GM19043 (cell line): Measurements from ENCODE around the gene PCDHGC4.

Experiments
- ATAC-seq: cut with Tn5 transposase; IDR thresholded peaks from one replicate; pipeline ENCODE4 v1.9.1; 2021; ENCODE audit warnings: low read depth; ENCODE audit not compliant: unreplicated experiment

The PCDHGC4 gene

GRCh38 chr5:141484641-141485311 lies at the start of gene PCDHGC4:
Gene PCDHGC4, plus strand, starts transcription at chr5:141485030. Its CDS starts 144 bp downstream, at chr5:141485174.
- ATAC-seq, result no peak

DNA sequence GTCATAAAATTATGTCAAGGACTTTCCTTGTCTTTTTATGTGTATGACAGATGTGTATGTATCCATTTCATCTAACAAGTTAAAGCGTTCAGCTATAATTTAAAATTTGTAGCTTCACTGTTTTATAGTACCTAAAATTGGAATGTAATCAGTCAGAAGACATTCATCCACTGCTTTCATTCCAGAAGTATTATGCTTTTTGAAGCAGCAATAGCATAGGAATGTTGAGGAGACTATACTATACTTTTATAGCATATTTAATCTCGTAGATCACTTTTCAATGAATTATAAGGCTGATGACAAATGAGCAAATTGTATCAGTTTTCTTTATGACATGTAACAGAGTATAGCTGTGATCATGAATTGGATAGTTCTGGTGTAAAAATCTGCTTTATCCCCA lies 47.6 kb upstream of the PCDHGC4 start:
- ATAC-seq, result no peak

DNA sequence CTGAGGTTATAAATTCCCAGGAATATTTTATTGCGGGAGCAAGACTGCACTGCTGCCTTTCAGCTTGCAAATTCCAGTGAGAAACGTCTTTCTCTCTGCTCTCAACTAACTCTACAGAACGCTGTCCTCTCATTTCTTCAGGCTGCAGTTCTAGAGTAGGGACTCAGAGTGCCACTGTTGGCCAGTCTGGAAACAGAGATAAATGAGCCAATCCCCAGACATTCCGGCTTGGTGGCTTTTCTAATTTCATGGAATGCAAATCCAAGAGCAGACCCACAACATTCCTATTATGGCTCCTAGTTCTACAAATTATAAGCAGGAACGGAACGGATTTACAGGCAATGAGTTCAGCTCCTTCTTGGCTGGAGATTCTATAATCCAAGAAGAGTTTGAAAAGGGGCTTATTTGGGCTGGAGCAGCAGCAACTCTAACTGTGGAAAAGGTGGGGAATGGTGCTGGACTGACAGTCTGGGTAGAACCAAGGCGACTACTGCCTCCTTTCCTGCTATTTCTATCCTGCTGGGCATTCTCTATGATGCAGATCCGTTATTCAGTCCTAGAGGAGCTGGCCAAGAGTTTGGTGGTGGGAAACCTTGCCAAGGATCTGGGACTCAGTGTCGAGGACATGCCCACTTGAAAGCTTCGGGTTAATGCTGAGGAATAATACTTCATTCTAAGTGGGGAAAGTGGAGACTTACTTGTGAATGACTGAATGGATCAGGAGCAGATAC lies 45.3 kb upstream of the PCDHGC4 start:
- ATAC-seq, result no peak

DNA sequence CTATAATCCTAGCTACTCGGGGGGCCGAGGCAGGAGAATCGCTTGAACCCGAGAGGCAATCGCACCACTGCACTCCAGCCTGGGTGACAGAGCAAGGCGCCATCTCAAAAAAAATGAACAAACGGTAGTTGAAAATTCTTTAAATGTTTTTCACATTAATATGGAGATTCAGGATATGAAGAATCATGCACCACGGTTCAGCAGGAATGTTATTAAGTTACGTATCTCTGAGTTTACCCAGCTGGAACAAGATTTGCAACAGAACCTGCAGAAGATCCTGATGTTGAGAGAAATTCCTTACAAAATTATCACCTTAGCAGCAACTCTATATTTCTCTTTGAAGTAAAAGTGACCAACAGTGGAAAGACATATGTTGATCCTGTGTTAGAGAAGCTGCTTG lies 44.5 kb upstream of the PCDHGC4 start:
- ATAC-seq, result no peak

DNA sequence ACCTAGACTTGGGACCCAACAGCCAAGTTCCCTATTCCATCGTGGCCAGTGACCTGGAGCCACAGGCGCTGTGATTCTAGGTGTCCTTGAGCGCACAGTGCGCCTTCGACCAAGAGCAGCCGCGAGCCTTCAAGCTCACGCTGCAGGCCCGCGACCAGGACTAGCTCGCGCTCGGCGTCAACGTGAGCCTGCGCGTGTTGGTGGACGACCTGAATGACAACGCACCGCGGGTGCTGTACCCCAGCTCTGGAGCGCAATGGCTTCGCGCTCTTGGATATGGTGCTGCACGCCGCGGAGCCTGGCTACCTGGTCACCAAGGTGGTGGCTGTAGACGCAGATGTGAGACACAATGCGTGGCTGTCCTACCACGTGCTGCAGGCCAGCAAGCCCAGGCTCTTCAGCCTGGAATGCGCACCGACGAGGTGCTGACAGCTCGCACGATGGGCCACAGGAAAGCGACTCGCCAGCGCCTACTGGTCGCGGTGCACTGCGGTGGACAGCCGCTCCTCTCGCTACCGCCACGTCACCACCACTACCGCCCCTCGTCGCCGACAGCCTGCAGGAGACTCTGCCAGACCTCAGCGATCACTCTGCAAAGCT lies 43.2 kb upstream of the PCDHGC4 start:
- no peak for ATAC-seq

DNA sequence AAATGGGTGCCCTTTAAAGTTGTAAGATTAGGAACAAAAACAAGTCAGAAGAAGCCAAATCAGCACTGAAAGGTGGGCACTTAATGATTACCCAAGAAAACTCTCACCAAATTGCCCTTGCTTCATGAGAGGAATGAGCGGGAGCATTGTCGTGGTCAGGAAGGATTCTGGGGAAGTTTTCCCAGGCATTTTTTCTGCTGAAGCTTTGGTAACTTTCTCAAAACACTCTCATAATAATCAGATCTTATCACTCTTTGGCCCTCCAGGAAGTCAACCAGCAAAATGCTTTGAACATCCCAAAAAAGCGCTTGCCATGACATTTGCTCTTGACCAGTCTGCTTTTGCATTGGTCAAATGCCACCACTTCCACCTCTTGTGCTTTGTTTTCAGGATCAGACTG lies 19.5 kb upstream of the PCDHGC4 start:
- ATAC-seq, result no peak

DNA sequence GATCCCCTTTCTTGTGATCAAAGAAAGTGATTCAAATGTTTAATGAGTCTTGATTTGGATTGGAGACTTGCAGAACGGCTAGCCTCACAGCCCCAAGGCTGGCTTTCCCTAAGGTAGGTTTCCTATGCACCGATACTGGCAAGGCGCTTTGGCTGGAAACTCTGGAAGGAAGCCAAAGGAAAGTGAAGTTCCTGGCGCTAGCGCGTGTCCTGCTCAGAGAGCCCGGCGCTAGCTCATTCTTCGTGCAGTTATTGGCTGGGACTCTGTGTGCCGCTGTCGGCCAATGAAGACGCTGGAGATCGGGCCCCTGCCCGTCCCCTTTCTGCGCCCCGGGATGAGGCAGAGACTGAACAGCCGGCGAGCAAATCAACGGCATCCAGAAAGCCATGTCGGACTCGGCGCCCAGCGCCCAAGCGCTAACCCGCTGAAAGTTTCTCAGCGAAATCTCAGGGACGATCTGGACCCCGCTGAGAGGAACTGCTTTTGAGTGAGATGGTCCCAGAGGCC lies 9.2 kb upstream of the PCDHGC4 start, which contains the start of gene PCDHGC3:
PCDHGC3 (plus strand) TSS at position 342 of the 507 bp plus-strand sequence; CDS start at position 493, 151 bp downstream.
- ATAC-seq, result peak; percentile 98

DNA sequence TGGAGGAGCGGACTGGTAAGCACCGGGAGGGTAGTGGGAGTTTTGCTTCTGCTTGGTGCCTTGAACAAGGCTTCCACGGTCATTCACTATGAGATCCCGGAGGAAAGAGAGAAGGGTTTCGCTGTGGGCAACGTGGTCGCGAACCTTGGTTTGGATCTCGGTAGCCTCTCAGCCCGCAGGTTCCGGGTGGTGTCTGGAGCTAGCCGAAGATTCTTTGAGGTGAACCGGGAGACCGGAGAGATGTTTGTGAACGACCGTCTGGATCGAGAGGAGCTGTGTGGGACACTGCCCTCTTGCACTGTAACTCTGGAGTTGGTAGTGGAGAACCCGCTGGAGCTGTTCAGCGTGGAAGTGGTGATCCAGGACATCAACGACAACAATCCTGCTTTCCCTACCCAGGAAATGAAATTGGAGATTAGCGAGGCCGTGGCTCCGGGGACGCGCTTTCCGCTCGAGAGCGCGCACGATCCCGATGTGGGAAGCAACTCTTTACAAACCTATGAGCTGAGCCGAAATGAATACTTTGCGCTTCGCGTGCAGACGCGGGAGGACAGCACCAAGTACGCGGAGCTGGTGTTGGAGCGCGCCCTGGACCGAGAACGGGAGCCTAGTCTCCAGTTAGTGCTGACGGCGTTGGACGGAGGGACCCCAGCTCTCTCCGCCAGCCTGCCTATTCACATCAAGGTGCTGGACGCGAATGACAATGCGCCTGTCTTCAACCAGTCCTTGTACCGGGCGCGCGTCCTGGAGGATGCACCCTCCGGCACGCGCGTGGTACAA lies 8.5 kb upstream of the PCDHGC4 start:
- ATAC-seq, result peak; percentile 16

GRCh38 chr5:141477044-141477575 lies 7.7 kb upstream of the PCDHGC4 start:
- no peak for ATAC-seq

DNA sequence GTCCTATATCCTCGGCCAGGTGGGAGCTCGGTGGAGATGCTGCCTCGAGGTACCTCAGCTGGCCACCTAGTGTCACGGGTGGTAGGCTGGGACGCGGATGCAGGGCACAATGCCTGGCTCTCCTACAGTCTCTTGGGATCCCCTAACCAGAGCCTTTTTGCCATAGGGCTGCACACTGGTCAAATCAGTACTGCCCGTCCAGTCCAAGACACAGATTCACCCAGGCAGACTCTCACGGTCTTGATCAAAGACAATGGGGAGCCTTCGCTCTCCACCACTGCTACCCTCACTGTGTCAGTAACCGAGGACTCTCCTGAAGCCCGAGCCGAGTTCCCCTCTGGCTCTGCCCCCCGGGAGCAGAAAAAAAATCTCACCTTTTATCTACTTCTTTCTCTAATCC lies 7.0 kb upstream of the PCDHGC4 start:
- ATAC-seq, result no peak

DNA sequence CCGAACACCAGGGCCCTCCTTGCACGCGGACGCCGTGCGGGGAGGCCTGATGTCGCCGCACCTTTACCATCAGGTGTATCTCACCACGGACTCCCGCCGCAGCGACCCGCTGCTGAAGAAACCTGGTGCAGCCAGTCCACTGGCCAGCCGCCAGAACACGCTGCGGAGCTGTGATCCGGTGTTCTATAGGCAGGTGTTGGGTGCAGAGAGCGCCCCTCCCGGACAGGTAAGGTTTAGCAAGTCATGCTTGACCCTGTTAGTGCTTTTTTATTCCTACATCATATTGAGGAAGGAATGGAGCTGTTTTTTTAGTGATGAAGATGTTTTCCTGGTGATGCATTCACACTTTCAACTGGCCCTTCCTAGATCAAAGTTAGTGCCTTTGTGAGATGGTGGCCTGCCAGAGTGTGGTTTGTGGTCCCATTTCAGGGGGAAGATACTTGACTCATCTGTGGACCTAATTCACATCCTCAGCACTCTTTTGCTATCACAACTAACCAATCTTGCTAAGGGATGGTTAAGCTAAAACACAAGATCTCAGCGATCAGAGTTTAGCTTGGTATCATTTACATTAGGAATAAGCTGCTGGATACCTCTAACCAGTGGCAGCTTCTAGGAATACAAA lies 6.4 kb upstream of the PCDHGC4 start:
- ATAC-seq, result no peak

DNA sequence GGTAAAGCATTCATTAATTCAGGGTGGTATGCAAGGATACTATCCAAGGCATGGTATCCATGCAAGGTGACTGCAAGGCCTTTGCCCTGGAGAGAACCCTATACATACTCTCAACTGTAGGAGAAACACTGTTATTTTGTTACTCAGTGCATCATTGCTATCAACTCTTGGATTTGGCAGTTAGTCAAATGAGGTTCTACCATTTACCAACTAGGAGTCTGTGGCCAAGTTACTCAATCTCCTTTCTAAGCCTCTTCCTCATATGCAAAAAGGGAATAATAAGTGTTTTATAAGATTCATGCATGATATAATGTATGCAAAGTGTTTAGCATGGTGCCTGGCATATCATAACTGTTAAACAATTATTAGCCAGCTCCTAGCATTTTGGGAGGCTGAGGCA lies 5.1 kb upstream of the PCDHGC4 start:
- ATAC-seq, result no peak

DNA sequence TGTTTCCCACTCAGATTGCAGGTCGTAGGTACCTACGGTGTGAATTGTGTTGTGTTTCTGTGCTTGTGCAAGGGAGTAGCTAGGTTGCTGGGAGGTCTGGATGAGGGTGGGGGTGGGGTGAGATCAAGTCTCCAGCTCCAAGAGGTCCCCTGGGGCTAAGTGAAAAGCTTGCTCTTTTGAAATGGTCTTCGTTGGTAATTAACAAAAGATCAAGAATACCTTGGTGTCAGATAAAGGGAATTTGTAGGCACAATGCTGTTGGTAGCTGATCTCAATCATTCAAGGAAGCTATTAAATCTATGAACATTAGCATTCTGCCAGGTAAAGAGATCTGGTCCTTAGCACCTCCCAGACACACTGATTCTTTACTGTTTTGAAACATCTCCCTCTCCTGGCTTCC lies 928 bp upstream of the PCDHGC4 start:
- no peak for ATAC-seq

DNA sequence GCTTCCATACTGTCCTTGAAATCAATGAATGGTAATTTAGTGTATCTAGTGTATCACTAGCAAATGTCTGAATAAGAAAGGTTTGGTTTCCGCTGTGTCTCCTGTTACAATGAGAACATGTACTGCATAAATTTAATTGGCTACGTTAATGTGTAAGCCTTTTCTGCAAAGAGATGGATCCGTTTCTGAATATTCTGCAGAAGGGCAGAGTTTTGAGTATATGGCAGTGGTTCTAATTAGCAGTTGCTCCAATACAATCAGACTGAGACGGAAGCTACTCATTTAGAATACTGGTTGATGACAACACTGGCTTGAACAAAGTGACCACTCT lies 555 bp upstream of the PCDHGC4 start:
- ATAC-seq, result no peak

DNA sequence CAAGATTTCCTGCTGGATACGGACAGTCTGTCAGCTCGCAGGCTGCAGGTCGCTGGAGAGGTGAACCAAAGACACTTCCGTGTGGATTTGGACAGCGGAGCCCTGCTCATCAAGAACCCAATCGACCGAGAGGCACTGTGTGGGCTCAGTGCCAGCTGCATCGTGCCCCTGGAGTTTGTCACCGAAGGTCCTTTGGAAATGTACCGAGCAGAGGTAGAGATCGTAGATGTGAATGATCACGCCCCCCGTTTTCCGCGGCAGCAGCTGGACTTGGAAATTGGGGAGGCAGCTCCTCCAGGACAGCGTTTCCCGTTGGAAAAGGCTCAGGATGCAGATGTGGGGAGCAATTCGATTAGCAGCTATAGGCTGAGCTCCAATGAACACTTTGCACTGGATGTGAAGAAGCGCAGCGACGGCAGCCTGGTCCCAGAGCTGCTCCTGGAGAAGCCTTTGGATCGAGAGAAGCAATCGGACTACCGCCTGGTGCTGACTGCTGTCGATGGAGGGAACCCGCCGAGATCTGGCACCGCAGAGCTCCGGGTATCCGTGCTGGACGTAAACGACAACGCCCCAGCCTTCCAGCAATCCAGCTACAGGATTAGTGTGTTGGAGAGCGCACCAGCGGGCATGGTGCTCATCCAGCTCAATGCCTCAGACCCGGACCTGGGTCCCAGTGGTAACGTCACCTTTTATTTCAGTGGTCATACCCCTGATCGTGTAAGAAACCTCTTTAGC lies 658 bp downstream of the PCDHGC4 start:
- no peak for ATAC-seq

- ATAC-seq, result no peak
These were observed 1.3 kb downstream of the PCDHGC4 start for GRCh38 chr5:141486091-141486490.

GRCh38 chr5:141487131-141487530 lies 2.3 kb downstream of the PCDHGC4 start:
- no peak for ATAC-seq

GRCh38 chr5:141488591-141489561 lies 4.0 kb downstream of the PCDHGC4 start, which contains the start of gene PCDHGC5:
Gene PCDHGC5, plus strand, starts transcription at chr5:141489081. Its CDS starts 160 bp downstream, at chr5:141489241.
- no peak for ATAC-seq
